HG03439 (cell line): ENCODE measurements around the gene CACNA1D.
A peak's percentile ranks its signal among the peaks of the same experiment; 100 is the strongest.
"Not testable (repeated sequence)": the region's sequence is repeated elsewhere in the genome, so short reads cannot be mapped to it uniquely, and the experiment has no call there.

Experiments used
- ATAC-seq: cut with Tn5 transposase; IDR thresholded peaks from one replicate; pipeline ENCODE4 v1.9.1; 2021; ENCODE audit warnings: mild to moderate bottlenecking, moderate library complexity; ENCODE audit not compliant: unreplicated experiment

The CACNA1D gene

DNA sequence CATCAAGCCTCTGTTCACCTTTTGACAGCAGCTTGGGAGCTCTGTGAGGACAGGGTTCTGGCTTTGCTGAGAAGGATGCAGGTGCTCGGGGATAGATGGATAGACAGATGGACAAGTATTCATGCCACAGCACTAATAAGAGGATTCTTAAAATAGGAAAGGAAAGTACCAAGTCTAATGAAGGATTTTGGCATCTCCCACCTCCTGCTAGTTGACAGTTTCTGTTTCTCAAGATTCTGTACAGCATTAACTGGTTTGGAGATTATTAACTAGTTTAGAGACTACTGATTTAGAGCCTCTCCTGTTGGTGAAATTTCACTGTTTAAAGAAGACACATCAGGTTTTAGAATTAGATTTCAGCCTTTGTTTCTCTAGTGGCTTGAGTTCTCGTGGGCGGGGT is 152.3 kb downstream of the CACNA1D start:
- no peak for ATAC-seq

DNA sequence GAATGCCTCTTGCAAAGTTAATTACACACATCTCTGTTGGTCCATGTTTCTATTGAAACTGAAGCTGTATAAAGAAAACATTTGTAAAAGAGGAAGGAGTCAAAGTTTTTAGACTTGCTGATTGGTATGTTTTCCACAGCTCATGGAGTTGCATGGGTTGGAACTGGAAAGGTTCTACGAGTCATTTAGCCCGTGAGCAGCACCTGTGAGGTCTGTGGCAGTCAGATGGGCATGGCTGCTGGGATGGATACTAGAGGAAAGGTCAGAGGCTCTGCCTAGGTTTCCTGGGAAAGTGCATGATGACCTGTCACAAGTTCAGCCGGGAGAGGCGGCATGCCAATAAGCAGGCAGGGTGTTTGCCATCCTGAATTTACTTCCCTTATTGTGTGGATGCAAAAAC is 155.4 kb downstream of the CACNA1D start:
- ATAC-seq: no peak

DNA sequence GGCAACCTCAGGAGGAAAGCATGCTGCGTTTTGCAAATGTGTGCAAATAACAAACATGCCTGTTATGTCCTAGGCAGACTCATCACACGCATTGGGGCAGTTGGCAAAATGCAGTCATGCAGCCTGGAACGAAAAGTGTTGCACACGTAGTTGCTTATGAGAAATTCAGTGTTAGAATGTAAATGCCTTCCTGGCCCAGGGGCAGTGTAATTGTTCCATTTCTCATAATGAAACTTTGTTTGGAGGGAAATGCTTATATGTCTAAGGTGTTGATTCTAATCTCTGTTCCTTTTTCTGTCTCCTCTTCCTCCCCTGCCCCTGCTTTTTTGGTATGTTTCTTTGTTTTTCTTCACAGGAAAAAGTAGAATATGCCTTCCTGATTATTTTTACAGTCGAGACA is 156.0 kb downstream of the CACNA1D start:
- peak; percentile 76 for ATAC-seq

DNA sequence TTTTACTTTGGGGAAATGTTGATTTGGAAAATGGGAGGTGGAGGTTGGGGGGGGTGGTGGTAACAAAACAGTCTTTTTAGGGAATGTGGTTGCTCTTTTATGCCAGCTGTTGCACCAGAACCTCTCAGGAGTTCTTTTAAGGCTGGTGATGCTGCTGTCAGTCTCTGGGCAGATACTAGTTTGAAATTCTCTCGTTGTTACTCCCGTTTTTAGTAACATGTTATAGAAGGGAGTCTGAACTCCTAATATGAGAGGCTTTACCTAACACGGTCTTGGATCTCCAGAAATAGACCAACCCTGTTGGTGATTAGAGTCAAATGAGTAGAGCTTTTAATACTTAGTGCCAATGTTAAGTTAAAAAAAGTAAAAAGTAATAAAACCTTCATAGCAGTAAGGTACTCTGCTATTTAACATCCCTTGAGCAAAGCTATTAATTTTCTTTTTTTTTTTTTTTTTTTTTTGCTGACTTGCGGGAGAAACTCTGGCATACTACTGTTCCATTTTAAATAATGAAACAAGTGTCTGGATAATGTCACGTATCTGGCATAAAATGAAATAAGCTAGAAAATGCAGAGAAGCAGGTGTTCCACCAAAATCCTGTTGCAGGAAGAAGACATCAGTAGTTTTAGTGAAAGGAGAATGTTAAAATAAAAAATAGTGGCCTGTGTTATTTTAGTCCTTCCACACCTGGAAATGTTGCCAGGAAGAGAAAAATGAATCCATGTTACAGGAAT is 156.7 kb downstream of the CACNA1D start:
- no peak for ATAC-seq

- no peak for ATAC-seq
These were observed 157.5 kb downstream of the CACNA1D start for GRCh38 chr3:53651927-53652326.

DNA sequence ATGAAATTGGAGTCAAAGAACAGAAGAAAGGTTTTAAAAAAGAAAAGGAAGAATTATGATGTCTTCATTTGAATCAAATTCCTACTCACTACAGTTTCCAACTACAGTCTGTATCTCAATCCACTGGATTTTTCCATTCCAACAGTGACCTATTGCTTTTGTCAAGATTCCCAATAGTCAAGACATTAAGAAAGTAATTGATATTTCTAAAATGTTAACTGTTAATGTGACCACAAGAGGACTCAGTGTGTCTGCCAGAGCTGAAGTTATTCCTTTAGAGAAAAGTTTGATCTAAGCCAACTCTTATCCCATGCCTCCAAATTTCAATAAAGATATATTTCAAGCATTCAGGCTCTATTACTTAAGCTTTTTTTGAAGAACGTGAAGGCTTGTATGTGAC is 163.2 kb downstream of the CACNA1D start:
- ATAC-seq: no peak

GRCh38 chr3:53658613-53659193 is 164.3 kb downstream of the CACNA1D start:
- ATAC-seq: no peak

DNA sequence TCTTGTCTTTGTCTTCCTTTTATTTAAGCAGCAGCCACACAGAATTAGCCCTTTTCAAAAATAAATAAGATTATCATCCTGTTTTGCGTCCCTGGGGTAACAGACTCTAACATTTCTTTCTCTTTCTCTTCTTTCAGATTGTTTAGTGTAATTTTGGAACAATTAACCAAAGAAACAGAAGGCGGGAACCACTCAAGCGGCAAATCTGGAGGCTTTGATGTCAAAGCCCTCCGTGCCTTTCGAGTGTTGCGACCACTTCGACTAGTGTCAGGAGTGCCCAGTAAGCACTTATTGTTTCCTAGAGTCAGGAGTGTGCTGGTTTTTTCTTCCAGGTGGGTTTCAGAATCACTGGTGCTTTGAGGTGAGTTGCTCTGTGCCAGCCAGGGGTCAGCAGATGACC is 165.6 kb downstream of the CACNA1D start:
- no peak for ATAC-seq

DNA sequence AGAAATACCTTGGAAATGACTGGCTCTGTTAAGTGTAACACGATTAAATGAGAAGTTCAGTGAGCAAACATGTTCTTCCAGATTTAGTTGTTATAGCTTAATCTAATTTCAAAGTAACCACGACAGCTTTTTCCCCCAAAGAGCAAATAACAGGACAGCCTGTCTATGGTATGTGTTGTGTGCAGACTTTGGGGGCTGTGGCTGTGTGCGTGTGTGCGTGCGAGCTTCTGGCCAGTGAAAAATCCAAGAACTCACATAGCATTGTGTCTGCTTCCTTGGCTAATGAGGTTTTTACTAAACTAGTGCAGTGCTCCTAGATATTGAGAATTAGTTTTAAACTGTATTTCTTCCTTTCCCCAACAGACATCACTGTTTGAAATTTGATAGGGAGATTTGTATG is 167.1 kb downstream of the CACNA1D start:
- no peak for ATAC-seq

- ATAC-seq: not testable (repeated sequence)
These were observed 170.4 kb downstream of the CACNA1D start for GRCh38 chr3:53664812-53665211.

- no peak for ATAC-seq
These were observed 171.4 kb downstream of the CACNA1D start for GRCh38 chr3:53665608-53666425.

DNA sequence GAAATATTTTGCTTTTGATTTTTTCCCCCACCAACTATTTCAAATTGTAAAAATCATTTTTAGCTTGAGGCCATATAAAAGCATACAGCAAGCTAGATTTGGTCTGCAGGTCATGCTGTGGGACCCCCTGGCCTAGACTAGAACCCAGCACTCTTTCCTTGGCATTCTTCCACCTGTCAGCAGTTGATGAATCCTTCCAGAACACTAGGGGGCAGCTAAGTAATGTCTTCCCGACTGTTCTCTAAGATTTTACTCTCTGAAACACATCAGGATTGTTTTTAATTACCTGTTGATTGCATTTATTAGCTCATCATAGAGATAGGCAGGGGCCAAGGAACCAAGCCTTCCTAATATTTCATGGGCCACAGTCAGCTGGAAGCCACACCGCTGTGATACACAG is 174.5 kb downstream of the CACNA1D start:
- ATAC-seq: no peak

DNA sequence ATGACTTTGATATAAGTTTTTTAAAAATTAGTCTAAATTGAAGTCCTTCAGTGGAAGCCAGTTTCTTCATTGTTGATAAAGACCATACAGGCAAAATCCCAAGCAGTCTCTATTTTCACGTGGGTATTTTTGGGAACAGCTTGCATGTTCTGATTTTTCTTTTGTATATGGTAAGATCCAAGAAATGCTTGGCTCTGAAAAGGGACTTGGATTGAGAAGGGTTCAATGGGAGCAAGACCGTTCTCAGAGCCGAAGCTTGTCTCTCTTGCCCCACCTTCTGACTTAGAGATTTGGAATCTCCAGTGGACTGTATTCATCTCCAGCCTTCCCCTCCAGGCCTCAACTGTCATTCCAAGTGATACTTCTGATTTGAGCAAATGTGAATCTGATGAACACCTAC is 176.3 kb downstream of the CACNA1D start:
- ATAC-seq: no peak

DNA sequence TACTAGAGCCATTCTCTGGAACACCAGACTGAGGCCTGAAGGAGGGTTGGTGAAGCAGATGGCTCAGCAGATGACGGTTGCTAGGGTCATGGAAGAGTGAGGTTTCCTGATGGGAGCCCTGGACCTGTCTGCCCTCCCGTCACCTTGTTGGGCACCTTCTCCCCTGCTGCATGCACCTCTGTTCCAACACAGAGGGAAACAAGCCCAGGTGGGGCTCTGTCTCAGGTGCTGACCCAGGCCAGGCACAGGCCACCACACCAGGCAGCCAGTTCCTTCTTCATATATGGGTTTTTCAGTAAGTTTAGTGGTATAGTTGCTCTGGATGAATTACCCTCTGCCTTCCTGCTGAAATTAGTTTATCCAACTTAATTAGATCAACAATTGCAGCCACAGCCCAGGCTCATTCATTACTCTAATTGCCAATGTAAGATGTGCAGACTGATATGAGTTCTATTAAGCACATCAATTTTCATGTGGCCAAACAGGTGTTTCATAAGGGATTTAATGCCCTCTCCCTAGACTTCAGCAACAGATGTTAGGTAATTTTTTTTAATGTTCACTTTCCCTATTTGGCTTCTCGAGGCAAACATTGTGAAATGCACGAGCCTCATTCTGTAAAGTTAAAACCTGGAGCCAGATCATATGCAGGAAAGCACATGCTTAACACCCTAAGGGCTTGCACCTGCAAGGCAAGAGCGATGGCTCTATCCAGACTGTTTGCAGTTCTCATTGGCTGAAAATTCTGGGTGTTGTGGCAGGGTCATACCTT is 177.0 kb downstream of the CACNA1D start:
- ATAC-seq: no peak

DNA sequence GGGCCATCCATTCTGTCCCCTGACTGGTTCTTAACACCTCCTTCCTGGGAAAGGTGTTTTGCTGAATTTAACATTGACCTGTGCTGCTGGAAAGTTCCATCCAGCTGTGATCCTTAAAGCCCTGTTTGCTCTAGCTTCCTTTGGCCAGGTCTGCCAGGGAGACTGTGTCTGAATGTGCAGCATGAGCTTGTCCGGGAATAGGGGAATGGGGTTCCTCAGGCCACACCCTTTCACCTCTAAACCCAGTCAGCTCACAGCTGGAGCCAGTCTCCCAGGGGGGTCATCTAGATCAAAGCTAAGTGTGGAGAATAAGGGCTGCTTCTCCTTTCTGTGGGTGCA is 177.5 kb downstream of the CACNA1D start:
- ATAC-seq: no peak

- ATAC-seq: no peak
These were observed 178.6 kb downstream of the CACNA1D start for GRCh38 chr3:53672981-53673380.

GRCh38 chr3:53673722-53674350 is 179.4 kb downstream of the CACNA1D start:
- ATAC-seq: no peak

- ATAC-seq: no peak
These were observed 180.2 kb downstream of the CACNA1D start for GRCh38 chr3:53674582-53674981.

DNA sequence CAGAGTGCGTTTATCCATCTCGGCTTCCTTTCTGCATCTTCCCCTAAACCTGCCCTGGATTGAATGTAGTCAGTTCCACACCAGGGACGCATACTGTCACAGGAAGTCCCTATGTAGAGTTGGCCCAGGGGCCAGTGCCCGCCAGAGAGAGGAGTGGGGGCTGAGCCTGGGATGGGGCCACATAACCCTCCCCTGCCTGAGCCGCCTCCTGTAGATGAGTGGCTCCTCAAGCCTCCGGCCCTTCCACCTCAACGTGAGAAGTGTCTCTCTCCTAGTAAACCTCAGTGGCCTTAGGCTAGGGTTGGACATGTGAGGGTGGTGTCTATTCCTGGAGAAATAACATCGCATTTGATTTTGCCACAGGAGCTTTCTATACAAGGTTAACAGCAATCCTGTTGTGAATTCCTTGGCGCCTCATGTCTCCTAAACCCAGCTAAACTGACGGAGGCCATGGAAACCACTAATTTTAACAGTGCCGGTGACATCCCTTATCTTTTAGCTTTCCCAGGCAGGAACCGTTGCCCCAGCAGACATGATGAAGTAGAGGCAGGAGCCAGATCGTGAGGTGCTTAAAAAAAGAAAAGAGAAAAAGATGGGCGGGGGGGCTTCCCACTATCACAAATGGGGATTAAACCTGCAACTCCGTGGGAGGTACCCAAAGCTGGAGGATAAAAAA is 180.7 kb downstream of the CACNA1D start:
- ATAC-seq: no peak

DNA sequence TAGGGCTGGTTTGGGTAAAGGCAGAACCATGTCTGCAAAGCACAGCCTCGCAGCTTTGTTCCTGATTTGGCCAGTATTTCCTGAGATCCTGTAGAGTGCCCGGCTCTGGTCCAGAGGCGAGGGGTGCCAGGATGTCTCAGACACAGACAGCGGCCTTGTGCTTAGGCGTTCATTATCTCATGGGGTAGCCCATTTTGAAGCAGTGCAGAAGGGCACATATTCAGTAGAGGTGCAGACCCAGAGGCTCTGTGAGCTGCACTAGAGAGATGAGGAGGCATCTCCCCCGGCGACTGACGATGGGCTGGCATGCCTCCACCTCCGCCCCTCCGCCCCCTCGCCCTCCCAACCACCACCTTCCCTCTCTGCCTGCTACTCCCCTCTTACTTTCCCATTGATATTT is 181.5 kb downstream of the CACNA1D start:
- ATAC-seq: no peak
